Tibial nerve (tissue), 4 donors: Measurements from ENCODE around the gene PHLDB3. TPM values are rescaled to one million over a fixed set of nuclear protein-coding genes. Genes with fewer than 3 reads are reported as not detected.

ENCODE experiments used
- DNase-seq, 2 donors: peaks; one replicate each; pipeline ENCODE4 v3.0.0-alpha.2; 2019; ENCODE audit warnings: low spot score in 2 of 2
- H3K27ac ChIP-seq, 4 donors: fragments of 200-600 bp; sonication (generic) in 3 of 4; one replicate each; pipeline ENCODE4 v1.5.1; 2017 to 2019; ENCODE audit warnings: mild to moderate bottlenecking in 1 of 4
- H3K27me3 ChIP-seq, 2 donors: fragments of 200-600 bp; sonication (generic) in 1 of 2; one replicate each; pipeline versions ENCODE4 v1.5.1 to v1.6.0; 2017 to 2019
- H3K36me3 ChIP-seq, 3 donors: fragments of 200-600 bp; sonication (generic); one replicate each; pipeline ENCODE4 v1.5.1; 2018 to 2019
- H3K4me1 ChIP-seq, 4 donors: fragments of 200-600 bp; sonication (generic) in 3 of 4; one replicate each; pipeline ENCODE4 v1.5.1; 2017 to 2019
- H3K4me3 ChIP-seq, 4 donors: fragments of 200-600 bp; sonication (generic) in 3 of 4; one replicate each; pipeline ENCODE4 v1.5.1; 2017 to 2019; ENCODE audit warnings: mild to moderate bottlenecking in 1 of 4, moderate library complexity in 1 of 4
- H3K9me3 ChIP-seq, 4 donors: fragments of 200-600 bp; sonication (generic) in 3 of 4; one replicate each; pipeline ENCODE4 v1.5.1; 2017 to 2019
- CTCF ChIP-seq, 5 experiments: fragments of 200-600 bp in 3 of 5; fragments of 450-650 bp in 2 of 5; sonication (generic) in 3 of 5; IDR thresholded peaks; one replicate each; pipeline ENCODE4 v1.5.1; 2016 to 2019; ENCODE audit warnings: antibody characterized with exemption in 5 of 5, mild to moderate bottlenecking in 3 of 5, moderate library complexity in 2 of 5
- EP300 ChIP-seq, 2 donors: sonication (generic); formaldehyde crosslinking; IDR thresholded peaks; one replicate each; pipeline ENCODE4 v1.6.1; 2017; ENCODE audit warnings: antibody characterized with exemption in 2 of 2, mild to moderate bottlenecking in 1 of 2
- POLR2A ChIP-seq, 2 donors: fragments of 450-650 bp; IDR thresholded peaks; one replicate each; pipeline ENCODE4 v1.6.1; 2017; ENCODE audit warnings: antibody characterized with exemption in 2 of 2, mild to moderate bottlenecking in 2 of 2, moderate library complexity in 2 of 2
- WGBS, 2 donors: methylation state at CpG; one replicate each; pipeline ENCODE4 v1.1.5; 2018; 5-methylcytosine and 5-hydroxymethylcytosine counted together
- total RNA-seq, 4 donors: library from RNA; depleted of rRNA; stranded (reverse); fragments of >200 nt; gene quantifications; one replicate each; pipeline ENCODE4 v1.1.0, GENCODE V29; 2016

The PHLDB3 gene
- total RNA-seq, 4 donors from 2014 or later = 9.8 to 25.5 (median 16.3) TPM

- Histone ChIP-seq H3K36me3 (peaks cover 0 to 43% (median 0%) of the 10 kb centered on the region in 3 donors), H3K27me3 (no peaks in the 10 kb centered on the region), H3K27ac (no peak overlapping the region), H3K4me1 (no peaks in the 10 kb centered on the region), H3K4me3 (no peak overlapping the region), H3K9me3 (no peaks in the 10 kb centered on the region)
- 90 to 92% methylated on average over 7 of the region's 7 CpGs for WGBS, 2 donors
- no peak for DNase-seq
- no peak for TF ChIP-seq CTCF (IDR thresholded peaks at IDR 0.05)
- TF ChIP-seq EP300 (IDR thresholded peaks at IDR 0.05) = no peak
- TF ChIP-seq POLR2A (IDR thresholded peaks at IDR 0.05) = no peak
These were observed 14.5 kb downstream of the PHLDB3 start for GRCh38 chr19:43489979-43490599.

GRCh38 chr19:43489310-43489709 is 15.2 kb downstream of the PHLDB3 start:
- Histone ChIP-seq H3K4me3 (no peak overlapping the region), H3K9me3 (no peaks in the 10 kb centered on the region), H3K27me3 (no peaks in the 10 kb centered on the region), H3K27ac (no peak overlapping the region), H3K4me1 (no peaks in the 10 kb centered on the region), H3K36me3 (peaks cover 0 to 35% (median 0%) of the 10 kb centered on the region in 3 donors)
- TF ChIP-seq POLR2A (IDR thresholded peaks at IDR 0.05) = no peak
- no peak for TF ChIP-seq CTCF (IDR thresholded peaks at IDR 0.05)
- no peak for TF ChIP-seq EP300 (IDR thresholded peaks at IDR 0.05)
- no peak for DNase-seq
- 44 to 55% methylated on average over 5 of the region's 5 CpGs for WGBS, 2 donors

GRCh38 chr19:43488179-43488578 is 16.4 kb downstream of the PHLDB3 start:
- 88 to 93% methylated on average over 8 of the region's 8 CpGs for WGBS, 2 donors
- Histone ChIP-seq H3K4me3 (no peak overlapping the region), H3K4me1 (no peaks in the 10 kb centered on the region), H3K27ac (no peak overlapping the region), H3K9me3 (no peaks in the 10 kb centered on the region), H3K36me3 (peaks cover 0 to 28% (median 0%) of the 10 kb centered on the region in 3 donors), H3K27me3 (no peaks in the 10 kb centered on the region)
- DNase-seq = no peak
- no peak for TF ChIP-seq EP300 (IDR thresholded peaks at IDR 0.05)
- TF ChIP-seq POLR2A (IDR thresholded peaks at IDR 0.05) = no peak
- TF ChIP-seq CTCF (IDR thresholded peaks at IDR 0.05) = no peak

- H3K27me3 ChIP-seq = no peaks in the 10 kb centered on the region
- no peaks in the 10 kb centered on the region for H3K4me1 ChIP-seq
- no peak overlapping the region for H3K4me3 ChIP-seq
- TF ChIP-seq EP300 (IDR thresholded peaks at IDR 0.05) (no peak), POLR2A (IDR thresholded peaks at IDR 0.05) (no peak), CTCF (IDR thresholded peaks at IDR 0.05) (no peak)
- peaks cover 0 to 41% (median 0%) of the 10 kb centered on the region in 3 donors for H3K36me3 ChIP-seq
- no peak for DNase-seq
- H3K27ac ChIP-seq = no peak overlapping the region
- H3K9me3 ChIP-seq = no peaks in the 10 kb centered on the region
- 79 to 89% methylated on average over 4 to 7 of the region's 7 CpGs for WGBS, 2 donors
These were observed 18.1 kb downstream of the PHLDB3 start for GRCh38 chr19:43486412-43486811.

- H3K4me1 ChIP-seq = no peaks in the 10 kb centered on the region
- TF ChIP-seq POLR2A (IDR thresholded peaks at IDR 0.05) (no peak), CTCF (IDR thresholded peaks at IDR 0.05) (no peak), EP300 (IDR thresholded peaks at IDR 0.05) (no peak)
- DNase-seq = no peak
- 58 to 62% methylated on average over 6 of the region's 6 CpGs for WGBS, 2 donors
- H3K36me3 ChIP-seq = peaks cover 0 to 44% (median 0%) of the 10 kb centered on the region in 3 donors
- no peaks in the 10 kb centered on the region for H3K27me3 ChIP-seq
- no peaks in the 10 kb centered on the region for H3K9me3 ChIP-seq
- no peak overlapping the region for H3K4me3 ChIP-seq
- H3K27ac ChIP-seq = no peak overlapping the region
These were observed 18.6 kb downstream of the PHLDB3 start for GRCh38 chr19:43485951-43486350.
